Measurements from ENCODE around the gene SPEF1. TPM values are rescaled to one million over a fixed set of nuclear protein-coding genes. Genes with fewer than 3 reads are reported as not detected.

SPEF1 gene
- polyA plus RNA-seq, 1 donor = 0.19 TPM

Other genes starting within 250 kb of the SPEF1 start
- not detected for gene GFRA4, start 118.0 kb downstream of the SPEF1 start, polyA plus RNA-seq
- 15.5 TPM for gene ADAM33, start 99.4 kb downstream of the SPEF1 start, polyA plus RNA-seq
- gene SIGLEC1, start 68.8 kb downstream of the SPEF1 start, polyA plus RNA-seq = 4.3 TPM
- gene HSPA12B, start 48.8 kb downstream of the SPEF1 start, polyA plus RNA-seq = 6.3 TPM
- 20.5 TPM for gene ADISSP, start 13.7 kb downstream of the SPEF1 start, polyA plus RNA-seq
- 57.5 TPM for gene CENPB, start 5.3 kb upstream of the SPEF1 start, polyA plus RNA-seq
- 34.3 TPM for gene CDC25B, start 14.9 kb upstream of the SPEF1 start, polyA plus RNA-seq
- 8.2 TPM for gene AP5S1, start 39.1 kb upstream of the SPEF1 start, polyA plus RNA-seq
- 28.4 TPM for gene MAVS, start 65.4 kb upstream of the SPEF1 start, polyA plus RNA-seq
- 24.3 TPM for gene PANK2, start 107.9 kb upstream of the SPEF1 start, polyA plus RNA-seq
- gene RNF24, start 234.1 kb upstream of the SPEF1 start, polyA plus RNA-seq = 8.6 TPM

Measured in large intestine (tissue), 1 donor.